Endothelial cell of umbilical vein (primary cell): ENCODE data around the gene IL17REL.

Experiments used
- EZH2 ChIP-seq: IDR thresholded peaks from 2 replicates; pipeline ENCODE4 v1.6.1; 2012; ENCODE audit warnings: borderline replicate concordance, low read depth, mild to moderate bottlenecking, moderate library complexity, low read length, inconsistent platforms; ENCODE audit not compliant: severe bottlenecking
- POLR2A ChIP-seq: IDR thresholded peaks from 2 replicates; pipeline ENCODE4 v1.6.1; 2012; ENCODE audit warnings: low read depth, mild to moderate bottlenecking, control low read depth, low read length
- TF ChIP-seq, protein P1 (sequence below), 2 donors: IDR thresholded peaks; 1 replicate in 1 of 2; 2 replicates in 1 of 2; pipeline ENCODE4 v1.5.1; 2011; ENCODE audit warnings: low read length in 2 of 2, mild to moderate bottlenecking in 2 of 2, moderate library complexity in 2 of 2, control low read depth in 1 of 2, inconsistent platforms in 1 of 2, low read depth in 1 of 2; ENCODE audit not compliant: insufficient read depth in 1 of 2; ENCODE audit errors: extremely low read depth in 1 of 2

DNA sequence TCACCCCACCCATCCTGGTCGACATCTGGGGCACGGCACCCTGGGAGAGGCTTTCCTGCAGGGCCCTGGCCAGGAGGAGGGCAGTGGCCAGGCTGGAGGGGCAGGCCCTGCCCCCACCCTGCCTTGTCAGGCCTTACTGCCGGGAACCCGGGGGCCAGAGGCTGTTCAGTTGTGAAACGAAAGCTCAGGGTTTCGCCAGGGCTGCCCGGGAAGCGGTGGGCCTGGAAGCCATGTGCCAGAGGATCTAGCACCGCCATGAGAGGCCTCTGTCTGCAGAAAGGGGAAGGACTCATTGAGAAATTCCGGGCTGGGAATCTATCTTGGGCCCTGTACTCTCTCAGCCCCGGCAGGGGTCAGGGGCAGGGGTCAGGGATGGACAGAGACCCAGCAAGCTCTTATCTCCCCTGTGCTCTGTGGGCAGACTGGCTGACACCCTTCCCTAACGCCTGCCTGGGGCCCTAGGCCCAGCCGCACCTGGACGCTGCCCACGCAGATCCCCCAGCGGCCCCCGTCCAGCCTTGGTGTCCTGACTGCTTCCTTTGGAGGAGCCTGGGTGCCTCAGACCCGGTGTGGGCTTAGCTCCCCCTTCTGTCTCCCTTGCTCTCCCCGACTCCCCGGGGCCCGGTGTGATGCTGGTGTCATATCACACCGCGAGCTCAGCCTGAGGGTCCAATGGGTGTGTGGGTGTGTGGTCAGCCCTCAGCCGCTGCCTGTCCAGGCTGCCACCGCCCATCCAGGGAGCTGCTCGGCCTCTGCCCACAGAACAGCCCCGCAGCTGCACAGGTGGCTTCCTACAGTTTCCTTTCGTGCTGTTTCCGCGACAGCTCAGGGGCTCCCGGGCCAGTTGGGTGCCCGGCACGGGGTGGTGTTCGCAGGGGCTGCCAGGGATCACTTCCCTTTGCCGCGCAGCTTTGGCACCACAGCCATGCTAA lies 45.5 kb downstream of the IL17REL start:
- TF ChIP-seq, protein P1, sequence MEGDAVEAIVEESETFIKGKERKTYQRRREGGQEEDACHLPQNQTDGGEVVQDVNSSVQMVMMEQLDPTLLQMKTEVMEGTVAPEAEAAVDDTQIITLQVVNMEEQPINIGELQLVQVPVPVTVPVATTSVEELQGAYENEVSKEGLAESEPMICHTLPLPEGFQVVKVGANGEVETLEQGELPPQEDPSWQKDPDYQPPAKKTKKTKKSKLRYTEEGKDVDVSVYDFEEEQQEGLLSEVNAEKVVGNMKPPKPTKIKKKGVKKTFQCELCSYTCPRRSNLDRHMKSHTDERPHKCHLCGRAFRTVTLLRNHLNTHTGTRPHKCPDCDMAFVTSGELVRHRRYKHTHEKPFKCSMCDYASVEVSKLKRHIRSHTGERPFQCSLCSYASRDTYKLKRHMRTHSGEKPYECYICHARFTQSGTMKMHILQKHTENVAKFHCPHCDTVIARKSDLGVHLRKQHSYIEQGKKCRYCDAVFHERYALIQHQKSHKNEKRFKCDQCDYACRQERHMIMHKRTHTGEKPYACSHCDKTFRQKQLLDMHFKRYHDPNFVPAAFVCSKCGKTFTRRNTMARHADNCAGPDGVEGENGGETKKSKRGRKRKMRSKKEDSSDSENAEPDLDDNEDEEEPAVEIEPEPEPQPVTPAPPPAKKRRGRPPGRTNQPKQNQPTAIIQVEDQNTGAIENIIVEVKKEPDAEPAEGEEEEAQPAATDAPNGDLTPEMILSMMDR (IDR thresholded peaks at IDR 0.05; ENCODE audit: extremely low read depth in 1 of 2, insufficient read depth in 1 of 2, low read depth in 1 of 2, low read length in 2 of 2) = no peak
- TF ChIP-seq POLR2A (no peak), EZH2 (no peak)
